Neural crest cell (in vitro differentiated cells): ENCODE data around the gene ARHGDIA. TPM values are rescaled to one million over a fixed set of nuclear protein-coding genes. Genes with fewer than 3 reads are reported as not detected.
"Not testable (repeated sequence)": the region's sequence is repeated elsewhere in the genome, so short reads cannot be mapped to it uniquely, and the experiment has no call there.

Experiments
- DNase-seq: peaks from one replicate; pipeline ENCODE4 v3.0.0; 2021; ENCODE audit warnings: low read depth, mixed read lengths, low spot score
- H3K27ac Mint-ChIP-seq: one replicate; pipeline ENCODE4 v1.8.0; 2021; ENCODE audit warnings: mild to moderate bottlenecking, mixed read lengths; ENCODE audit not compliant: unreplicated experiment
- H3K27me3 Mint-ChIP-seq: 2 replicates; pipeline ENCODE4 v1.8.0; 2021; ENCODE audit warnings: low read depth, mild to moderate bottlenecking, mixed read lengths
- H3K36me3 Mint-ChIP-seq: 2 replicates; pipeline ENCODE4 v1.8.0; 2021; ENCODE audit warnings: low read depth, mild to moderate bottlenecking, mixed read lengths
- H3K4me1 Mint-ChIP-seq: 2 replicates; pipeline ENCODE4 v1.8.0; 2021; ENCODE audit warnings: mixed read lengths
- H3K4me3 Mint-ChIP-seq: one replicate; pipeline ENCODE4 v1.8.0; 2021; ENCODE audit warnings: mild to moderate bottlenecking, mixed read lengths
- H3K9me3 Mint-ChIP-seq: 2 replicates; pipeline ENCODE4 v1.8.0; 2021; ENCODE audit warnings: mixed read lengths
- total RNA-seq: library from RNA; stranded (reverse); gene quantifications from 2 replicates; pipeline ENCODE4 v1.2.1, GENCODE V29; 2021
- TF ChIP-seq, protein P1 (sequence below): fragments of 200-600 bp; sonication (generic); conservative IDR thresholded peaks from 2 replicates; pipeline ENCODE4 v1.5.0; 2021; ENCODE audit warnings: antibody characterized with exemption, mild to moderate bottlenecking

The ARHGDIA gene
- total RNA-seq, 1 donor from 2014 or later: 405 TPM

DNA sequence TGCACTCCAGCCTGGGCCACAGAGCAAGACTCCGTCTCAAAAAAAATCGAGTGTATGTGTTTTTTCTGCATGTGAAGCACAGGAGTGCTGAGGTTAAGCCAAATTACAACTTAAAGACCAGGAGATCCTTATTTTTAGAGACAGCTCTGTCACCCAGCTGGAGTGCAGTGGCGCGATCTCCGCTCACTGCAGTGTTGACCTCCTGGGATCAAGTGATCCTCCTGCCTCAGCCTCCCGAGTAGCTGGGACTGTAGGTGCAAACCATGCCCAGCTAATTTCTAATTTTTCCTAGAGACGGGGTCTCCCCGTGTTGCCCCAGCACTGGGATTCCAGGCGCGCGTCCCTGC is 28.8 kb downstream of the ARHGDIA start:
- no peak overlapping the region for H3K4me3 Mint-ChIP-seq
- no peaks in the 10 kb centered on the region for H3K4me1 Mint-ChIP-seq
- H3K36me3 Mint-ChIP-seq: no peaks in the 10 kb centered on the region
- no peaks in the 10 kb centered on the region for H3K9me3 Mint-ChIP-seq
- no peak for DNase-seq
- TF ChIP-seq, protein P1, sequence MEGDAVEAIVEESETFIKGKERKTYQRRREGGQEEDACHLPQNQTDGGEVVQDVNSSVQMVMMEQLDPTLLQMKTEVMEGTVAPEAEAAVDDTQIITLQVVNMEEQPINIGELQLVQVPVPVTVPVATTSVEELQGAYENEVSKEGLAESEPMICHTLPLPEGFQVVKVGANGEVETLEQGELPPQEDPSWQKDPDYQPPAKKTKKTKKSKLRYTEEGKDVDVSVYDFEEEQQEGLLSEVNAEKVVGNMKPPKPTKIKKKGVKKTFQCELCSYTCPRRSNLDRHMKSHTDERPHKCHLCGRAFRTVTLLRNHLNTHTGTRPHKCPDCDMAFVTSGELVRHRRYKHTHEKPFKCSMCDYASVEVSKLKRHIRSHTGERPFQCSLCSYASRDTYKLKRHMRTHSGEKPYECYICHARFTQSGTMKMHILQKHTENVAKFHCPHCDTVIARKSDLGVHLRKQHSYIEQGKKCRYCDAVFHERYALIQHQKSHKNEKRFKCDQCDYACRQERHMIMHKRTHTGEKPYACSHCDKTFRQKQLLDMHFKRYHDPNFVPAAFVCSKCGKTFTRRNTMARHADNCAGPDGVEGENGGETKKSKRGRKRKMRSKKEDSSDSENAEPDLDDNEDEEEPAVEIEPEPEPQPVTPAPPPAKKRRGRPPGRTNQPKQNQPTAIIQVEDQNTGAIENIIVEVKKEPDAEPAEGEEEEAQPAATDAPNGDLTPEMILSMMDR: no peak
- no peaks in the 10 kb centered on the region for H3K27me3 Mint-ChIP-seq
- H3K27ac Mint-ChIP-seq: no peak overlapping the region

DNA sequence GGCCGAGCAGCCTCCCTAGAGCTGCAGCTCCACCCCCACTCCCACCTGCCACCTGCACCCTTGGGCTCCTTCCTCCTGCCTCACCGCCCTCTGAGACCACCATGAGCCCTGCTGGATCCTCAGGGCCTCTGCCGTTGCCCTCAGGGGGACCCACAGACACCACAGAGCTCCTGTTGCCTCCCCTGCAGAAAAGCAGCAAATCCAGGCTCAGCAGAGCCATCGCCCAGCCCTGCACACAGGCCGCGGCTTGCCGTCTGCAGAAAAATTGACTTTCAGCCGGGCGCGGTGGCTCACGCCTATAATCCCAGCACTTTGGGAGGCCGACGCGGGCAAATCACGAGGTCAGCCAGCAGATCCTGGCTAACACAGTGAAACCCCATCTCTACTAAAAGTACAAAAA is 29.3 kb downstream of the ARHGDIA start:
- H3K27me3 Mint-ChIP-seq: no peaks in the 10 kb centered on the region
- H3K9me3 Mint-ChIP-seq: no peaks in the 10 kb centered on the region
- no peaks in the 10 kb centered on the region for H3K36me3 Mint-ChIP-seq
- H3K4me3 Mint-ChIP-seq: no peak overlapping the region
- H3K4me1 Mint-ChIP-seq: no peaks in the 10 kb centered on the region
- H3K27ac Mint-ChIP-seq: no peak overlapping the region
- TF ChIP-seq, protein P1: no peak
- no peak for DNase-seq

DNA sequence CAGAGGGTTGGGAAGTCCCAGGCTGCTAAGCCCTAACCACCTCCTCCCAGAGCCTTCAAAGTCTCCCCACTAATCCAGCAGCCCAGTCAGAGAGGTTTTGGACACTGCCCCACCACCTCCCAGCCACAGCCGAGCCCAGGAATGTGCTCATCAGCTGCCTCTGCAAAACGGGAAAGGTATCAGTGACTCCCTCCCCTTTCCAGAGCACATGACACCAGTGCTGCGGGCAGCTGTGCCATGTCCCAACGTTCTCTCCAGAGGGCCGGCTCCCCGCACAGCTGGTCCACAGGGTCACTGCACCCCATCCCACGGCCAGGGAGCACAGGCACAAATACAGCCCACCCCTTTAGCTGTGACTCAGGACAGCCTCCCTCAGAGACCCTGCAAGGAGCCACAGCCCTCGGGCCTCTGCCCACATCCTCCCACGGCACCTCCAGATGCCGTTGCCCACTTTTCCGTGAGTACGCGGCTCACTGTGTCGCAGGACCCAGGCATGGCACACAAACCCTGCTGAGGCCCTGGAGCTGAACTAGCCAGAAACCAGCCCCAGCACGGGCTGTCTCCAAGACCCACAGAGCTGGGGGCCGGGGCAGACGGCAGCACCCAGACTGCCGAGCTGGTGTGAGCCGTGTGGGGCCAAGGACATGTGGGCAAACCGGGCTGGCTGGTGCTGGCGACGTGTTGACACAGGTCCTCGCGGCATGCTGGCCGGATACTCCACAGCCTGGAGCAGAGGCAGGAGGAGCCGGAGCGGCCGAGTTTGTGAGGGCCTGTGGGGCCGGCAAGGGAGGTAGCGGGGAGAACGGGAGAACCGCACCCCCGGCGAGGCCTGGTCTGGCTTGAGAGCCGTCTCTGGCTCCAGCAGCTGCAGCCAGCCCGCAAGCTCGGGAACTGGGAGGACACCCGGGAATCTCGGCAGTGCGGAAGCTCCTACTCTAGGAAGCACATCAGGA is 30.0 kb downstream of the ARHGDIA start:
- H3K27me3 Mint-ChIP-seq: no peaks in the 10 kb centered on the region
- no peak for DNase-seq
- H3K27ac Mint-ChIP-seq: no peak overlapping the region
- H3K4me1 Mint-ChIP-seq: no peaks in the 10 kb centered on the region
- H3K36me3 Mint-ChIP-seq: no peaks in the 10 kb centered on the region
- TF ChIP-seq, protein P1: no peak
- H3K9me3 Mint-ChIP-seq: no peaks in the 10 kb centered on the region
- H3K4me3 Mint-ChIP-seq: no peak overlapping the region

DNA sequence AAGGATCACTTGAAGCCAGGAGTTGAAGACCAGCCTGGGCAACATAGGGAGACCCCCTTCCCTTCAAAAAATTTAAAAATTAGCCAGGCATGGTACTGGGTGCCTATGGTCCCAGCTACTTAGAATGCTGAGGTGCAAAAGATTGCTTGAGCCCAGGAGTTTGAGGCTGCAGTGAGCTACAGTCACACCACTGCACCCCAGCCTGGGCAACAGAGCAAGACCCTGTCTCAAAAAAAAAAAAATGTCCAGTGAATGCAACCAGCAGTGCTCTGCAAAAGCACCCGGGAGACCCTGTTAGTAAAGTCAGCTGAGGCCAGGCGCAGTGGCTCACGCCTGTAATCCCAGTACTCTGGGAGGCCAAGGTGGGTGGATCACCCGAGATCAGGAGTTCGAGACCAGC is 31.1 kb downstream of the ARHGDIA start:
- not testable (repeated sequence) for H3K9me3 Mint-ChIP-seq, H3K36me3 Mint-ChIP-seq, H3K27ac Mint-ChIP-seq, H3K27me3 Mint-ChIP-seq, H3K4me1 Mint-ChIP-seq, H3K4me3 Mint-ChIP-seq, DNase-seq

DNA sequence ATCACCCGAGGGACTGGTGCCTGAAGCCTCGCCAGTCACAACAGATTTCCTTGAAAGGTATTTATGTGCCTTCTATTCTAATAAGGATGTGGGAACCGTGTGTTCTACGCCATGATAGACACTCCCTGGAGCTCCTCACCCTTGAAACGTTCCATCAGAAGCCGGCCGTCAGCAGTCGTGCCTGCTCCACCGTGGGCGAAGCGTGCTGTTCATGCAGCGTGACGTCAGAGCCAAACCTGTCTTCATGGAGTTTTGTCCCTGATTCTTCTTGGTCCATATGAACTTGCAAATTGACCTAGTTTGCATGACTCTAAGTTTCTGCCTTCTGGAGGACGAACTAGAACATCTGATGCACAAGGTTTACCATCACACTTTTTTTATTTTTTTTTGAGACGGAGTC is 31.8 kb downstream of the ARHGDIA start:
- H3K4me1 Mint-ChIP-seq: no peaks in the 10 kb centered on the region
- H3K9me3 Mint-ChIP-seq: no peaks in the 10 kb centered on the region
- H3K27me3 Mint-ChIP-seq: no peaks in the 10 kb centered on the region
- H3K27ac Mint-ChIP-seq: no peak overlapping the region
- no peak overlapping the region for H3K4me3 Mint-ChIP-seq
- TF ChIP-seq, protein P1: no peak
- no peak for DNase-seq
- no peaks in the 10 kb centered on the region for H3K36me3 Mint-ChIP-seq

DNA sequence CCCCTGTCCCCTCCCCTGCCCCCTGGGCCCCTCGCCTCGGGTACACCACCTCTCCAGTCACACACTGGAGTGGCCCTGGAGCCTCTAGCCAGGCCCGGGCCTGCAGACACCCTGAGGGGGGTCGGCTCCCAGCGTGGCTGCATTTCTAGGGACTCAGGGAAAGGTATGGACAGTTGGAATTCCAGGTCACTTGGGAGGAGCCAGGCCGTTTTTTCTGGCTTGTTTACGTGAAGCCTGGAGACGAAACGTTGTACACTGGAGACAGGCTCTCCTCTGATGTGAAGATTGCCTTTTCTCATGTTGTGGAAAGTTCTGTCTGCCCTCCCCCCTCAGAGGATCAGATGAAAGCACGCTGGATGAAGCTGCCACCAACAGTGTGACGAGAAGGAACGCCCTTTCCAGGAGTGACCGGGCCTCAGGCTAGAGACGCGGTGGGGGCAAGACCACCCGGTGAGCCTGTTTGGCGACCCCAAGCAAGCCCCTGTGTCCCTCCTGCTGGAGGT is 32.3 kb downstream of the ARHGDIA start:
- Mint-ChIP-seq H3K9me3 (no peaks in the 10 kb centered on the region), H3K27me3 (no peaks in the 10 kb centered on the region), H3K4me1 (peaks cover 1% of the 10 kb centered on the region), H3K27ac (no peak overlapping the region), H3K4me3 (no peak overlapping the region), H3K36me3 (no peaks in the 10 kb centered on the region)
- no peak for DNase-seq
- TF ChIP-seq, protein P1: no peak
